Dendritic cell treated with granulocyte-macrophage colony-stimulating factor and Interleukin-4, amounts not matched to agents 40 ng/mL and 50 ng/mL, for 4 days (primary cell): Measurements from ENCODE around the gene HOXC5.

Source experiments
- H3K27ac Mint-ChIP-seq: one replicate; pipeline ENCODE4 v1.8.0; 2022; ENCODE audit warnings: mild to moderate bottlenecking, mixed read lengths
- H3K27me3 Mint-ChIP-seq: one replicate; pipeline ENCODE4 v1.8.0; 2022; ENCODE audit warnings: mild to moderate bottlenecking, mixed read lengths
- H3K36me3 Mint-ChIP-seq: one replicate; pipeline ENCODE4 v1.8.0; 2022; ENCODE audit warnings: low read depth, mixed read lengths
- H3K4me1 Mint-ChIP-seq: one replicate; pipeline ENCODE4 v1.8.0; 2022; ENCODE audit warnings: low read depth, mixed read lengths
- H3K4me3 Mint-ChIP-seq: one replicate; pipeline ENCODE4 v1.8.0; 2022; ENCODE audit warnings: mild to moderate bottlenecking, moderate library complexity, mixed read lengths
- H3K9me3 Mint-ChIP-seq: one replicate; pipeline ENCODE4 v1.8.0; 2022; ENCODE audit warnings: mixed read lengths
- intact Hi-C: fragments of 100-400 bp; cut with micrococcal nuclease; formaldehyde crosslinking; loops from one replicate; pipeline ENCODE4 v1.15.0; 2022

The HOXC5 gene

GRCh38 chr12:54008260-54008552 lies 24.6 kb upstream of the HOXC5 start:
- Mint-ChIP-seq H3K9me3 (no peaks in the 10 kb centered on the region), H3K27me3 (peaks cover 93% of the 10 kb centered on the region), H3K4me3 (no peak overlapping the region), H3K36me3 (no peaks in the 10 kb centered on the region), H3K4me1 (peaks cover 39% of the 10 kb centered on the region), H3K27ac (no peak overlapping the region)
- intact Hi-C loops: no loop called here

- Mint-ChIP-seq H3K4me3 (peak overlapping the region; percentile 44), H3K4me1 (peaks cover 42% of the 10 kb centered on the region), H3K27ac (no peak overlapping the region), H3K36me3 (no peaks in the 10 kb centered on the region), H3K27me3 (peaks cover 94% of the 10 kb centered on the region), H3K9me3 (no peaks in the 10 kb centered on the region)
- intact Hi-C loops: loop anchor here (5.0 kb wide), 1 partner anchor 128 kb away; no protein-coding TSS in a partner anchor
Measured at GRCh38 chr12:54009171-54010052, 23.4 kb upstream of the HOXC5 start.

DNA sequence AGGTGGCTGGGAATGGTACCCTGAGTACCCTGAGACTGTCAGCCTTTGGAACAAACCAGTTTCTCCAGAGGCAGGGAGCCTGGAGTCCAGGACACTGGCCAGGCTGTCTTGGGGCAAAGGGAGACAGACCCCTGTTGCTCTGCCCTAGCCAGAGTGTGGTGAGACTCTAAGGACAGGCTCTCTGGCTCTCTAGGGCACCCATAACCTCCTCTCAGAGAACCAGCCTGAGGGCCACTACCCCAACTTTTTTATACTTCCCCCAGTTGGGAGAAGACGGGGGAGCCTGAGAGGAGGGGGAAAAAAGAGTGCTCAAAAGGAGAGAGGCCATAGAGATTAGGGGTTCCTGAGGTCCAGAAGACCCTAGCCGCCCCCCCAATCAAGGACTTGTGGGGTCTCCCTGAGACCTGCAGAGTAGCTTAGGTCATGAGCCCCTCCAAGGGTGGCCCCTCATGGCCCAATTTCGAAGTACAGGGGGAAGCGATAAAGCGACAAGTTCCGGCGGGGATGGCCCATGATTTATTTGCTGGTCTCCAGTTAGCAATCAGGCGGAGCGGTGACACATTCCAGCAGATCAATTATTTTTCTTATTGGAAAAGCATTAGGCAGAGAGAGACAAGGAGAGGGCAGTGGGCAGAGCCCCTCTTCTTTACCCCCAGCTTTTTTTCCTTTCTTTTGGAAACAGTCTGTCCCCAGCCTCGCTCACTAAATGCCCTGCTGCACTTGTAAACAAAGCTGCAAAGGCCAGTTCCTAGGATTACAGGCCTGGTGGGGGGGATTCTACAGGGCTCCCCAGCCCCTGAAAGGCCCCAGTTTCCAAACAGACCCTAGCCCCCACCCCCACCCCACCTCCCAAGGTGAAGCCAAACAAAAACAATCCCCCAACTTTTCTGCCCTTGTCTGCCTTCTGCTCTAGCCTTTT lies 22.5 kb upstream of the HOXC5 start:
- Mint-ChIP-seq H3K9me3 (no peaks in the 10 kb centered on the region), H3K4me3 (no peak overlapping the region), H3K36me3 (no peaks in the 10 kb centered on the region), H3K27me3 (peaks cover 94% of the 10 kb centered on the region), H3K27ac (no peak overlapping the region), H3K4me1 (peaks cover 46% of the 10 kb centered on the region)
- intact Hi-C loops: loop anchor here (5.0 kb wide), 1 partner anchor 127 kb away; no protein-coding TSS in a partner anchor

DNA sequence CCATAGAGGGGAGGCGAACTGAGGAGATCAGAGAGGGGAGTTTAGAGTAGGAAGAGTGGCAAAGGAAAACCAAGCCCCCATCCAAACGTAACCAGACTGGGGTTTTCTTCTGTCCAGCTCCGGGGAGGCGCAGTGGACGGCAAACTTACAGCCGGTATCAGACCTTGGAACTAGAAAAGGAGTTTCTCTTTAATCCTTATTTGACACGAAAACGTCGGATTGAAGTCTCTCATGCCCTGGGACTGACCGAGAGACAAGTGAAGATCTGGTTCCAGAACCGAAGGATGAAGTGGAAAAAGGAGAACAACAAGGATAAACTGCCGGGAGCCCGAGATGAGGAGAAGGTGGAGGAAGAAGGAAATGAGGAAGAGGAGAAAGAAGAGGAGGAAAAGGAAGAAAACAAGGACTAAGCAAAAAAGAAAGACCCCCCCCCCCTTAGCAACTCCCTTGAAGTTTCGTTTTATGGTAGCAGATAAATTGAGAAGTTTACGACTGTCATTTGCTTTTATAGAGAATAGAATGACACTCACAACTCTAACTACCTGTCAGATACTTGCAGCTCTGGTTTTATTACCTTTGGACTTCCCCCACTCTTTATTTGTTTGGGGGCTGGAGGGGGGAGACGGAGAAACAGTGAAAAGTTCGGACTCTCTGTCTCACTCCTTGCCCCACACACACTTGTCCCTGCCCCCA lies 21.7 kb upstream of the HOXC5 start:
- H3K36me3 Mint-ChIP-seq: no peaks in the 10 kb centered on the region
- intact Hi-C loops: loop anchor here (5.0 kb wide), 1 partner anchor 126 kb away; no protein-coding TSS in a partner anchor
- no peak overlapping the region for H3K27ac Mint-ChIP-seq
- H3K9me3 Mint-ChIP-seq: no peaks in the 10 kb centered on the region
- peaks cover 93% of the 10 kb centered on the region for H3K27me3 Mint-ChIP-seq
- peaks cover 38% of the 10 kb centered on the region for H3K4me1 Mint-ChIP-seq
- H3K4me3 Mint-ChIP-seq: no peak overlapping the region

- Mint-ChIP-seq H3K4me1 (peaks cover 30% of the 10 kb centered on the region), H3K4me3 (no peak overlapping the region), H3K36me3 (no peaks in the 10 kb centered on the region), H3K27me3 (peaks cover 93% of the 10 kb centered on the region), H3K27ac (no peak overlapping the region), H3K9me3 (no peaks in the 10 kb centered on the region)
- intact Hi-C loops: loop anchor here (5.0 kb wide), 1 partner anchor 125 kb away; no protein-coding TSS in a partner anchor
Measured at GRCh38 chr12:54011665-54012532, 21.0 kb upstream of the HOXC5 start.

- intact Hi-C loops: loop anchor here (5.0 kb wide), 1 partner anchor 124 kb away; no protein-coding TSS in a partner anchor
- Mint-ChIP-seq H3K27me3 (peaks cover 93% of the 10 kb centered on the region), H3K9me3 (no peaks in the 10 kb centered on the region), H3K4me3 (no peak overlapping the region), H3K4me1 (peaks cover 34% of the 10 kb centered on the region), H3K36me3 (no peaks in the 10 kb centered on the region), H3K27ac (no peak overlapping the region)
Measured at GRCh38 chr12:54012631-54013409, 20.0 kb upstream of the HOXC5 start.

DNA sequence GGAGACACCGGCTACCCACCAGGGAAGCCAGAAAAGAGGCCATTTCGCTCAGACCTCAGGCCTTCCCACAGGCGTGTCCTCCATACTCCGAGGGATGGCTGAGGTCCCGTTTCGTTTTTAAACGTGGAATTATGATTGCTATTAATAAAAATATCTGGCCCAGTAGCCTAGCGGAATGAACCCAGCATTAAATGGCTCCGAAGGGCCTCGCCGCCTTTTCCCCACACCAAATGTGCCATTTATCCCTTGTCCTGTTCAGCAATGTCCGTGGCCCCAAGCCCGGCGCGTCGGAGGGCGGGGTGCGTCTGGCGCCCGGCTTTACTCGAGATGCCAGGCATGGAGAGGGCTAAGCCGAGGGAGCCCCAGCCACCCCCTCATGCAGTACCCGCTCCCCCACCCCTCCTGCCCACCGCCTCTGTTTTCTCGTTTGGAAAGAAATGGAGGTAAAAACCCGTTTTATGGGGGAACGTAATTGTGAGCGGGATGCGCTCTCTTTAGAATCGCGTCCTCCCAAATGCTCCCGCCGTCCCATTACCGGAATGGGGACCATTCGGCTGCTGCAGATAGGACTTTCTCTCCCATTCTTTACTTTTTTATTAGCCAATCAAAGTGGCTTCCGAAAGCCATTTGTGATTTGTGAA lies 18.4 kb upstream of the HOXC5 start:
- H3K4me1 Mint-ChIP-seq: peaks cover 36% of the 10 kb centered on the region
- H3K27me3 Mint-ChIP-seq: peaks cover 94% of the 10 kb centered on the region
- intact Hi-C loops: loop anchor here (5.0 kb wide), 1 partner anchor 123 kb away; no protein-coding TSS in a partner anchor
- H3K4me3 Mint-ChIP-seq: peak overlapping the region; percentile 27
- H3K36me3 Mint-ChIP-seq: no peaks in the 10 kb centered on the region
- H3K9me3 Mint-ChIP-seq: no peaks in the 10 kb centered on the region
- no peak overlapping the region for H3K27ac Mint-ChIP-seq

- peaks cover 38% of the 10 kb centered on the region for H3K4me1 Mint-ChIP-seq
- H3K27me3 Mint-ChIP-seq: peaks cover 94% of the 10 kb centered on the region
- H3K9me3 Mint-ChIP-seq: no peaks in the 10 kb centered on the region
- intact Hi-C loops: no loop called here
- H3K27ac Mint-ChIP-seq: no peak overlapping the region
- H3K4me3 Mint-ChIP-seq: no peak overlapping the region
- H3K36me3 Mint-ChIP-seq: no peaks in the 10 kb centered on the region
Measured at GRCh38 chr12:54015018-54015931, 17.6 kb upstream of the HOXC5 start.

DNA sequence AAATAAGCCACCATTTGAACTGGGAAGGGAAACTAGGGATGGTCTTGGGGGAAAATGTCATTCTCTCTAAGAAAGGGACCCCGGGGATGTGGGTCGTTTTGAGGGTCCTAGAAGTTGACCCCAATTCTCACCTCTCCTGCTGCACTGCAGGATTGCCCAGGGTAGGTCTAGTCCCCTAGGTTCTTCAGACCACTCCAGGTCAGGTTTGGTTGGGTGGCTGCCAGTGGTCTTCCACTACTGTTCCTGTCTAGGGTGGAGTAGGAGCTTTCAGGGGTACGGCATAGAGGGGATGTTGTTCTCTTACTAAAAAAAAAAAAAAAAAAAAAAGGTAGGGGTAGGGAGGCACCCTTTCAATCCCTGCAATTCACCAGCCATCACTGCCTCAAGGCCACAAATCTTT lies 16.8 kb upstream of the HOXC5 start:
- Mint-ChIP-seq H3K4me3 (no peak overlapping the region), H3K4me1 (peaks cover 36% of the 10 kb centered on the region), H3K27ac (no peak overlapping the region), H3K9me3 (no peaks in the 10 kb centered on the region), H3K36me3 (no peaks in the 10 kb centered on the region), H3K27me3 (peaks cover 95% of the 10 kb centered on the region)
- intact Hi-C loops: no loop called here

DNA sequence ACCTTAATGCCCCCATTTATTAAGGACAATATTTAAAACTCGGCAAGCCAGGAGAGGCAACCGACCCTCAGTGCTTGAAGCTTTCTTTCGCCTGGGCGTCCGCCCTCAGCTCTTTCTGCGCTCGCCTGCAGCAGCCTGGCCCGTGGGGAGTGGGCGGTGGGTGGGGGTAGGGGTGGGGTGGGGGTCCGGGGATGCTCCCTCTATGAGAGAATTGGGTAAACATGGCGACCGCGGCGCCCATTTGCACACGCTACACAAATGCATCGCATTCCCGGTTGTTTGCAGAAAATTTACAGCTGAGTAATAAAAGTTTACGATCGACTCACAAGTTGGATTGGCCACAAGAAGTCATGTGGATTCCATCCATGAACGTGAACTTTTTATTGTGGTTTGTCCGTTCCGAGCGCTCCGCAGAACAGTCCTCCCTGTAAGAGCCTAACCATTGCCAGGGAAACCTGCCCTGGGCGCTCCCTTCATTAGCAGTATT lies 16.3 kb upstream of the HOXC5 start:
- Mint-ChIP-seq H3K27ac (no peak overlapping the region), H3K9me3 (no peaks in the 10 kb centered on the region), H3K4me1 (peaks cover 31% of the 10 kb centered on the region), H3K27me3 (peaks cover 95% of the 10 kb centered on the region), H3K36me3 (no peaks in the 10 kb centered on the region), H3K4me3 (no peak overlapping the region)
- intact Hi-C loops: no loop called here

- intact Hi-C loops: no loop called here
- H3K4me3 Mint-ChIP-seq: peak overlapping the region; percentile 62
- H3K4me1 Mint-ChIP-seq: peaks cover 29% of the 10 kb centered on the region
- H3K9me3 Mint-ChIP-seq: no peaks in the 10 kb centered on the region
- peaks cover 96% of the 10 kb centered on the region for H3K27me3 Mint-ChIP-seq
- H3K27ac Mint-ChIP-seq: peak overlapping the region; percentile 57
- H3K36me3 Mint-ChIP-seq: no peaks in the 10 kb centered on the region
Measured at GRCh38 chr12:54017027-54017788, 15.6 kb upstream of the HOXC5 start.
